H1 (cell line): ENCODE results near the gene PRKAG3. TPM values are rescaled to one million over a fixed set of nuclear protein-coding genes. Genes with fewer than 3 reads are reported as not detected.

ENCODE experiments used
- CTCF ChIA-PET: fragments of 300-600 bp; sonication (Branson Sonifier 250); formaldehyde crosslinking; loops from one replicate; lab custom pipeline; 2021; ENCODE audit not compliant: partially characterized antibody; lab: Charles Lee
- POLR2A ChIA-PET: fragments of 300-600 bp; sonication (Branson Sonifier 250); formaldehyde crosslinking; loops from one replicate; lab custom pipeline; 2021; ENCODE audit warnings: inconsistent platforms; ENCODE audit not compliant: partially characterized antibody; lab: Charles Lee
- DNase-seq, 2 experiments: peaks; one replicate each; pipeline versions ENCODE4 v3.0.0 to v3.0.0-alpha.2; 2010 to 2022; ENCODE audit warnings: low spot score in 2 of 2, low read depth in 1 of 2, mixed read lengths in 1 of 2
- FAIRE-seq: peaks from 2 replicates; lab custom pipeline; 2011; peaks lifted over from hg19 to GRCh38; lab: Jason Lieb, UNC
- H2AFZ ChIP-seq: 2 replicates; pipeline ENCODE4 v1.8.1; 2012; ENCODE audit warnings: low read length, inconsistent platforms
- H2AK5ac ChIP-seq: 2 replicates; pipeline ENCODE4 v1.6.1; 2013; ENCODE audit warnings: low read depth, low read length
- H2BK120ac ChIP-seq: replicated peaks from 2 replicates; pipeline ENCODE3; 2013; ENCODE audit warnings: low read depth, low read length, inconsistent platforms
- H2BK12ac ChIP-seq: 2 replicates; pipeline ENCODE4 v1.6.1; 2013; ENCODE audit warnings: low read depth, low read length
- H2BK15ac ChIP-seq: 2 replicates; pipeline ENCODE4 v1.6.1; 2013; ENCODE audit warnings: low read length
- H2BK20ac ChIP-seq: 2 replicates; pipeline ENCODE4 v1.6.1; 2013; ENCODE audit warnings: low read length
- H2BK5ac ChIP-seq: 2 replicates; pipeline ENCODE4 v1.6.1; 2013; ENCODE audit warnings: low read depth, low read length
- H3K14ac ChIP-seq: 2 replicates; pipeline ENCODE4 v1.6.1; 2013; ENCODE audit warnings: inconsistent platforms; ENCODE audit not compliant: insufficient read length
- H3K18ac ChIP-seq: 2 replicates; pipeline ENCODE4 v1.6.1; 2013; ENCODE audit warnings: low read length; ENCODE audit errors: extremely low read depth
- H3K23ac ChIP-seq: 2 replicates; pipeline ENCODE4 v1.6.1; 2013; ENCODE audit warnings: inconsistent platforms; ENCODE audit not compliant: insufficient read length
- H3K23me2 ChIP-seq: 2 replicates; pipeline ENCODE4 v1.6.1; 2013; ENCODE audit warnings: low read depth, low read length
- H3K27ac ChIP-seq: 2 replicates; pipeline ENCODE4 v1.6.1; 2011; ENCODE audit warnings: low read depth, low read length, inconsistent platforms
- H3K27me3 ChIP-seq, 4 experiments: replicated peaks in 1 of 4; 1 replicate in 1 of 4; 2 replicates in 3 of 4; pipeline versions ENCODE4 v1.6.1 to v1.8.1; 2011 to 2013; ENCODE audit warnings: low read length in 3 of 4, mild to moderate bottlenecking in 3 of 4, inconsistent platforms in 2 of 4, mixed read lengths in 2 of 4, moderate library complexity in 1 of 4; ENCODE audit not compliant: control insufficient read depth in 3 of 4, insufficient read depth in 3 of 4; ENCODE audit errors: extremely low read depth in 1 of 4
- H3K36me3 ChIP-seq, 4 experiments: 2 replicates each; pipeline versions ENCODE4 v1.6.1 to v1.8.1; 2011 to 2013; ENCODE audit warnings: mild to moderate bottlenecking in 4 of 4, low read length in 3 of 4, moderate library complexity in 2 of 4, control low read depth in 1 of 4, inconsistent platforms in 1 of 4; ENCODE audit not compliant: insufficient read depth in 4 of 4, control insufficient read depth in 2 of 4
- H3K4ac ChIP-seq: replicated peaks from 2 replicates; pipeline ENCODE3; 2013; ENCODE audit warnings: low read length, low read depth, mixed read lengths, inconsistent platforms; ENCODE audit not compliant: insufficient read length
- H3K4me1 ChIP-seq, 4 experiments: replicated peaks in 1 of 4; 1 replicate in 1 of 4; 2 replicates in 3 of 4; pipeline versions ENCODE4 v1.6.1 to v1.8.1; 2011 to 2013; ENCODE audit warnings: low read length in 3 of 4, inconsistent platforms in 2 of 4, mixed read lengths in 1 of 4; ENCODE audit not compliant: insufficient read depth in 4 of 4, control insufficient read depth in 3 of 4
- H3K4me2 ChIP-seq, 2 experiments: 2 replicates each; pipeline versions ENCODE4 v1.6.1 to v1.8.1; 2011 to 2013; ENCODE audit warnings: low read depth in 2 of 2, low read length in 2 of 2, control low read depth in 1 of 2, inconsistent platforms in 1 of 2, mild to moderate bottlenecking in 1 of 2; ENCODE audit not compliant: insufficient read depth in 1 of 2
- H3K4me3 ChIP-seq, 4 experiments: fragments of 200-600, 300-600 bp in 1 of 4; sonication (generic), shearing (Covaris generic), sonication (Bioruptor Twin) in 1 of 4; 2 replicates each; pipeline versions ENCODE4 v1.5.1 to v1.8.1; 2011 to 2016; ENCODE audit warnings: low read length in 4 of 4, low read depth in 3 of 4, control low read depth in 2 of 4, inconsistent platforms in 2 of 4, mild to moderate bottlenecking in 2 of 4, mixed read lengths in 1 of 4, moderate library complexity in 1 of 4; ENCODE audit not compliant: insufficient read depth in 2 of 4; ENCODE audit errors: extremely low read depth in 1 of 4
- H3K56ac ChIP-seq: replicated peaks from 2 replicates; pipeline ENCODE3; 2013; ENCODE audit warnings: low read depth, mild to moderate bottlenecking, mixed read lengths, low read length, inconsistent platforms; ENCODE audit not compliant: insufficient read length
- H3K79me1 ChIP-seq: 2 replicates; pipeline ENCODE4 v1.6.1; 2013; ENCODE audit warnings: low read depth, low read length, control low read depth
- H3K79me2 ChIP-seq, 2 experiments: 2 replicates each; pipeline versions ENCODE4 v1.6.1 to v1.8.1; 2012 to 2013; ENCODE audit warnings: low read length in 2 of 2, mild to moderate bottlenecking in 2 of 2, inconsistent platforms in 1 of 2; ENCODE audit not compliant: insufficient read depth in 2 of 2, control insufficient read depth in 1 of 2
- H3K9ac ChIP-seq, 4 experiments: replicated peaks in 1 of 4; 1 replicate in 1 of 4; 2 replicates in 3 of 4; pipeline versions ENCODE4 v1.6.1 to v1.8.1; 2011 to 2013; ENCODE audit warnings: low read depth in 3 of 4, low read length in 3 of 4, control low read depth in 2 of 4, mild to moderate bottlenecking in 2 of 4, moderate library complexity in 2 of 4, inconsistent platforms in 1 of 4; ENCODE audit errors: extremely low read depth in 1 of 4
- H3K9me3 ChIP-seq, 2 experiments: 2 replicates each; pipeline versions ENCODE4 v1.6.1 to v1.8.1; 2012 to 2013; ENCODE audit warnings: mild to moderate bottlenecking in 2 of 2, moderate library complexity in 2 of 2, control low read depth in 1 of 2, inconsistent platforms in 1 of 2, low read depth in 1 of 2, low read length in 1 of 2, mixed read lengths in 1 of 2; ENCODE audit not compliant: insufficient read depth in 2 of 2
- H4K20me1 ChIP-seq, 2 experiments: replicated peaks in 1 of 2; 2 replicates each; pipeline versions ENCODE3 to v1.8.1; 2011 to 2013; ENCODE audit warnings: inconsistent platforms in 2 of 2, low read length in 2 of 2, mild to moderate bottlenecking in 1 of 2; ENCODE audit not compliant: insufficient read depth in 2 of 2, control insufficient read depth in 1 of 2
- H4K5ac ChIP-seq: 2 replicates; pipeline ENCODE4 v1.6.1; 2013; ENCODE audit warnings: low read length, low read depth, mixed read lengths, inconsistent platforms; ENCODE audit not compliant: insufficient read length
- H4K8ac ChIP-seq: 2 replicates; pipeline ENCODE4 v1.8.0; 2013; ENCODE audit warnings: mild to moderate bottlenecking, moderate library complexity, low read length, inconsistent platforms; ENCODE audit not compliant: insufficient read depth; ENCODE audit errors: extremely low read depth
- H4K91ac ChIP-seq: replicated peaks from 2 replicates; pipeline ENCODE3; 2013; ENCODE audit warnings: low read length, mixed read lengths, inconsistent platforms; ENCODE audit not compliant: insufficient read length
- CEBPB ChIP-seq: IDR thresholded peaks from 2 replicates; pipeline ENCODE4 v1.6.1; 2012; ENCODE audit warnings: low read depth, low read length
- SIX5 ChIP-seq: IDR thresholded peaks from 2 replicates; pipeline ENCODE4 v1.6.1; 2011; ENCODE audit warnings: mild to moderate bottlenecking, low read depth, low read length
- SRF ChIP-seq: IDR thresholded peaks from 2 replicates; pipeline ENCODE4 v1.6.1; 2011; ENCODE audit warnings: mild to moderate bottlenecking, low read depth, low read length, moderate library complexity
- WGBS, 2 experiments: shearing (Covaris generic) in 1 of 2; methylation state at CpG; one replicate each; pipeline versions ENCODE4 v1.1.6 to v1.1.7; 2013 to 2015; ENCODE audit warnings: low lambda C conversion rate in 2 of 2, mixed read lengths in 2 of 2, inconsistent platforms in 1 of 2, low coverage in 1 of 2, missing lambda C conversion rate in 1 of 2; ENCODE audit not compliant: insufficient replicate concordance in 2 of 2, insufficient coverage in 1 of 2, insufficient read length in 1 of 2; ENCODE audit errors: extremely low coverage in 1 of 2, missing lambda C conversion rate in 1 of 2; 5-methylcytosine and 5-hydroxymethylcytosine counted together
- polyA plus RNA-seq, 7 experiments: library from polyadenylated mRNA; depleted of rRNA in 3 of 7; stranded (reverse) in 5 of 7; unstranded in 2 of 7; fragments of >200 nt in 5 of 7; fragments of 200-250 nt in 2 of 7; gene quantifications; 1 replicate in 5 of 7; 2 replicates in 1 of 7; 4 replicates in 1 of 7; pipeline versions ENCODE4 v1.2.1 to v1.2.3, GENCODE V29; 2011 to 2013; ENCODE audit warnings: missing spikeins in 2 of 7, mixed read lengths in 2 of 7
- total RNA-seq: library from RNA; stranded (reverse); fragmentation: NEBNext Ultra II Directional; extraction: Animal tissue kit (Norgen Biotek cat#: 25700); gene quantifications from 2 replicates; pipeline ENCODE4 v1.2.1, GENCODE V29; 2021
- TF ChIP-seq, protein P1 (sequence below), 3 experiments: IDR thresholded peaks; 1 replicate in 2 of 3; 2 replicates in 1 of 3; pipeline versions ENCODE4 v1.5.1 to v1.6.1; 2011; ENCODE audit warnings: low read length in 3 of 3, mild to moderate bottlenecking in 3 of 3, inconsistent platforms in 2 of 3, low read depth in 1 of 3, moderate library complexity in 1 of 3; ENCODE audit not compliant: insufficient read depth in 1 of 3; ENCODE audit errors: control extremely low read depth in 1 of 3

Gene PRKAG3
- total and polyA plus RNA-seq, 2 of the 8 experiments (the other 6 are each of a cell fraction or from before 2014, with no cell fraction given) = not detected

DNA sequence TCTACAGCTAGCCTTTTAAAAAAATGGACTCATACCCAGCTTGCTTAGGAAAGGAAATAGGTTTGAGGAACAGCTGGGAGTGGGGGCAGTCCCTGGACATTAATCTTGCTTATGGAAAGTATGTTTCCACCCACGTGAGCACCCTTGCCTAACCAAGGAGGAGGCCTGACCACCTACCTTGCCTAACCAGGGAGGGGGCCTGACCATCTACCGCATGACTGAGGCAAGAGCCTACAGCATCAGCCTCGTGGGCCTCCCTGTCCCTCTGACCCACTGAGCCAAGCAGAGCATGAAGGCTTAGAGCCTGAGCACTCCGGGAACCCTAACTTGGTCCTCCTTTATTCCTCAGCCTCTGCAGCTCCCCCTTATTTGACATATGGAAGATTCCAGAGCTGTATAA, 20.2 kb downstream of the PRKAG3 start:
- WGBS, 2 experiments = 88% methylated on average over 4 of the region's 4 CpGs; no CpG with 5 or more reads in 1 of the 2 experiments
- H3K4me2 ChIP-seq = no peak overlapping the region
- TF ChIP-seq SRF (no peak), SIX5 (no peak), CEBPB (no peak)
- TF ChIP-seq, protein P1, sequence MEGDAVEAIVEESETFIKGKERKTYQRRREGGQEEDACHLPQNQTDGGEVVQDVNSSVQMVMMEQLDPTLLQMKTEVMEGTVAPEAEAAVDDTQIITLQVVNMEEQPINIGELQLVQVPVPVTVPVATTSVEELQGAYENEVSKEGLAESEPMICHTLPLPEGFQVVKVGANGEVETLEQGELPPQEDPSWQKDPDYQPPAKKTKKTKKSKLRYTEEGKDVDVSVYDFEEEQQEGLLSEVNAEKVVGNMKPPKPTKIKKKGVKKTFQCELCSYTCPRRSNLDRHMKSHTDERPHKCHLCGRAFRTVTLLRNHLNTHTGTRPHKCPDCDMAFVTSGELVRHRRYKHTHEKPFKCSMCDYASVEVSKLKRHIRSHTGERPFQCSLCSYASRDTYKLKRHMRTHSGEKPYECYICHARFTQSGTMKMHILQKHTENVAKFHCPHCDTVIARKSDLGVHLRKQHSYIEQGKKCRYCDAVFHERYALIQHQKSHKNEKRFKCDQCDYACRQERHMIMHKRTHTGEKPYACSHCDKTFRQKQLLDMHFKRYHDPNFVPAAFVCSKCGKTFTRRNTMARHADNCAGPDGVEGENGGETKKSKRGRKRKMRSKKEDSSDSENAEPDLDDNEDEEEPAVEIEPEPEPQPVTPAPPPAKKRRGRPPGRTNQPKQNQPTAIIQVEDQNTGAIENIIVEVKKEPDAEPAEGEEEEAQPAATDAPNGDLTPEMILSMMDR (IDR thresholded peaks at IDR 0.05; ENCODE audit: control extremely low read depth in 1 of 3, insufficient read depth in 1 of 3, low read depth in 1 of 3, low read length in 3 of 3) = no peak
- H2AFZ ChIP-seq = no peak overlapping the region
- no peak overlapping the region for H3K18ac ChIP-seq
- FAIRE-seq (no peak), DNase-seq (no peak)
- H4K20me1 ChIP-seq = no peaks in the 10 kb centered on the region
- no peak overlapping the region for H3K23ac ChIP-seq
- H2BK120ac ChIP-seq = no peak overlapping the region
- no peaks in the 10 kb centered on the region for H3K27me3 ChIP-seq
- H2BK12ac ChIP-seq = no peak overlapping the region
- H3K4me1 ChIP-seq = peaks cover 0 to 3% (median 1%) of the 10 kb centered on the region in 4 experiments; a peak in 3 of 7 replicates
- no peak overlapping the region for H3K27ac ChIP-seq
- no peaks in the 10 kb centered on the region for H3K9me3 ChIP-seq
- no peak overlapping the region for H2AK5ac ChIP-seq
- no peak overlapping the region for H3K9ac ChIP-seq
- H2BK5ac ChIP-seq = no peak overlapping the region
- CTCF ChIA-PET = interaction anchor here (0.7 to 1.6 kb wide), 5 partner anchors 36 to 104 kb away, joined by 3 to 5 read pairs (median 3); no protein-coding TSS in a partner anchor
- H4K5ac ChIP-seq = no peak overlapping the region
- H3K4ac ChIP-seq = no peak overlapping the region
- H3K4me3 ChIP-seq = no peak overlapping the region
- H3K56ac ChIP-seq = no peak overlapping the region
- no peak overlapping the region for H3K14ac ChIP-seq
- no peaks in the 10 kb centered on the region for H3K79me1 ChIP-seq
- H4K91ac ChIP-seq = no peak overlapping the region
- H3K79me2 ChIP-seq = no peaks in the 10 kb centered on the region
- no peak overlapping the region for H2BK20ac ChIP-seq
- POLR2A ChIA-PET = interaction anchor here (0.8 kb wide), 1 partner anchor 16 kb away, joined by 3 read pairs; no protein-coding TSS in a partner anchor
- H2BK15ac ChIP-seq = no peak overlapping the region
- no peaks in the 10 kb centered on the region for H3K23me2 ChIP-seq
- no peak overlapping the region for H4K8ac ChIP-seq
- H3K36me3 ChIP-seq = no peaks in the 10 kb centered on the region
